ENCODE measurements around the gene CST7.

The CST7 gene

GRCh38 chr20:25006431-25007167, 57.5 kb downstream of the CST7 start:
- no peak for DNase-seq

DNA sequence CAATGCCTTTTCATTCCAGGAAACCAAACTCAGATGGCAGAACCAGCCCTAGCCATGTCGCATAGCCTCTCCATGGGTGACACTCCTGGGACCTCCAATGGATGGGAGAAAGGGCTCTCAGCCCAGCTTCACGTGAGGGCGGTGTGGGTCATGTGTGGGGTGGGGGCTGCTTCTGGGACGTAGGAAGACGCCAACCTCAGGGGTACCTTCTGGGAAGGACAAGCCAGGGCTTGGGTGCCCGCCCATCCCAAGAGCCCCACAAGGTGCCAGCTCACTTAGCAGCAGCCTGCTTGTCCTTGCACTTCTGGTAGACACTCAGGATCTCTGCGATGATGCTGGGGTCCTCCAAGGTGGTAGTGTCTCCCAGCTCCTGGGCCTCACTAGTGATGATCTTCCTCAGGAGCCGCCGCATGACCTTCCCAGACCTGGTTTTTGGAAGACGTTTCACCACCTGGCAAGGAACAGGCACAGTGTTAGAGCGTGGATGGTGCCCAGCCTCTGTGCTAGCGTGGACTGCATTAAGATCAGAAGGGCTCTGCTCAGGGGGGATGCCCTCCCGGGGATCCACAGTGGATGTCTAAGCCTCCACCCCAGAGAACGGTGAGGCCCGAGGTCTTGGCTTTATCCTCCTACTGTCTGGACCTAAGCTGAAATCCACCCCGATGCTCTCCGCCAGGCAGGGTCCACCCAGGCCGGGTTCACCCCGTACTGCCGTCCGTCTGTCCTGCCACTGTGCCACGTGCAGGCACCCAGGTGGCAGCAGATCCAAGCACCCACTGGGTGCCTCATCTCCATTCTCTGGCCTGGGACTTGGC, 58.6 kb downstream of the CST7 start:
- DNase-seq = no peak

DNA sequence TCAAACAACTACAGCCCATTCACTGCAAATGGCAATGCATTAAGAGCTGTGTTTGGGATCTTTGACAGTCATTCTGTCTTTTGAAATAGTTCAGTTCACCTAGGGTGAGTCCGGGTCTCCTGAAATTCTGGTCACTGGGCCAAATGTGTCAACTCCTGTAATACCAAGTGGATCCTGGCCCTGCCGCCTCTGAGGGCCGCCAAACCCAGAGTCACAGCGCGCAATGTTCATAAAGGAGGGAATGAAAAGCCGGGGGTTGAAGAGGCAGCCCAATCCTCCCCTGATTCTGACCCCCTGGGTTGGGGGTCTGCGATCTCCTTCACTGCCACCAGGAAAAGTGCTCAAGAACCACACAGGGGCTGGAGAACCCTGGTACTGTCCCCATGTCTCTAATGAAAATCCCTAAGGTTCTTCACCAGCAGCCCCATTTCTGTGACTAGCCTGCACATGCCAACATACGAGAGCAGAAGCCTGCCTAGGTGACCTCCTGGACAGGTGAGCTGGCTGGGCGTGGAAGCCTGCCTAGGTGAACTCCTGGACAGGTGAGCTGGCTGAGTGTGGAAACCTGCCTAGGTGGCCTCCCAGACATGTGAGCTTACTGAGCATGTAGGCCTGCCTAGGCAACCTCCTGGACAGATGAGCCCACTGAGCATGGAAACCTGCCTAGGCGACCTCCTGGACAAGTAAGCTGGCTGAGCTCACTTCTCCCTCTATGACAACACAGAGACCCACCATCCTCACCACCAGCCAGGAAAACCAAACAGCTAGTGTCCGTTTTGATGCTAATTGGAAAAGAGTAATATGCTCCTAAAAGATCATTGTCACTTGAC, 59.5 kb downstream of the CST7 start:
- DNase-seq = no peak
